GM10248 (cell line): Measurements from ENCODE around the gene DIRAS1.

Source experiments
- CTCF ChIA-PET: fragments of 300-600 bp; sonication (Branson Sonifier 250); formaldehyde crosslinking; extraction: SDS; loops from one replicate; lab custom pipeline; 2021; ENCODE audit warnings: antibody characterized with exemption; lab: Yijun Ruan, JAX
- POLR2A ChIA-PET: fragments of 350-650 bp; sonication (Branson Sonifier 250); formaldehyde crosslinking; extraction: SDS; loops from one replicate; lab custom pipeline; 2020; ENCODE audit warnings: antibody characterized with exemption; lab: Yijun Ruan, JAX
- DNase-seq: peaks from one replicate; pipeline ENCODE4 v3.0.0; 2012; ENCODE audit errors: extremely low spot score
- CTCF ChIP-seq: IDR thresholded peaks from 2 replicates; pipeline ENCODE4 v1.5.1; 2012; ENCODE audit warnings: mild to moderate bottlenecking, low read depth; ENCODE audit errors: extremely low read depth, missing control alignments, control extremely low read depth

DIRAS1 gene

GRCh38 chr19:2722541-2723344, 1.6 kb upstream of the DIRAS1 start:
- ChIA-PET CTCF (interaction anchor here (0.8 to 1.2 kb wide), 2 partner anchors 63 to 228 kb away, joined by 3 read pairs; no protein-coding TSS in a partner anchor), POLR2A (no interaction called here)
- no peak for TF ChIP-seq CTCF
- no peak for DNase-seq

- CTCF ChIA-PET, result interaction anchor here (0.8 kb wide), 1 partner anchor 62 kb away, joined by 3 read pairs; no protein-coding TSS in a partner anchor
- TF ChIP-seq CTCF, result no peak
- POLR2A ChIA-PET, result no interaction called here
- DNase-seq, result no peak
These were observed 683 bp upstream of the DIRAS1 start for GRCh38 chr19:2721570-2722540.

GRCh38 chr19:2719920-2720776, 1.0 kb downstream of the DIRAS1 start:
- POLR2A ChIA-PET, result no interaction called here
- CTCF ChIA-PET, result no interaction called here
- no peak for TF ChIP-seq CTCF
- DNase-seq, result no peak

GRCh38 chr19:2719232-2719735, 1.9 kb downstream of the DIRAS1 start:
- POLR2A ChIA-PET, result no interaction called here
- TF ChIP-seq CTCF, result no peak

GRCh38 chr19:2717638-2718541, 3.3 kb downstream of the DIRAS1 start:
- POLR2A ChIA-PET, result no interaction called here
- no peak for DNase-seq
- CTCF ChIA-PET, result no interaction called here
- no peak for TF ChIP-seq CTCF

More at GRCh38 chr19:2719232-2719735, 1.9 kb downstream of the DIRAS1 start:
- no peak for DNase-seq
- CTCF ChIA-PET, result no interaction called here
